OCI-LY1 (cell line): ENCODE data around the gene TRRAP.

Source experiments
- CTCF ChIP-seq: fragments of 200-600 bp; sonication (generic), shearing (Covaris generic); IDR thresholded peaks from 2 replicates; pipeline ENCODE4 v1.5.1; 2017; ENCODE audit warnings: mild to moderate bottlenecking, antibody characterized with exemption, low read length, moderate library complexity, mixed read lengths
- EZH2 ChIP-seq: fragments of 200-600 bp; sonication (generic), shearing (Covaris generic); IDR thresholded peaks from 2 replicates; pipeline ENCODE4 v1.8.0; 2017; ENCODE audit warnings: borderline replicate concordance, mixed run types, mild to moderate bottlenecking, antibody characterized with exemption, low read length, moderate library complexity, mixed read lengths

- TF ChIP-seq CTCF (no peak), EZH2 (no peak)
Measured at GRCh38 chr7:98887038-98887437, 8.7 kb downstream of the TRRAP start.
